GM23338 (cell line): ENCODE results near the gene IKBKE. TPM values are rescaled to one million over a fixed set of nuclear protein-coding genes. Genes with fewer than 3 reads are reported as not detected.

Source experiments
- ATAC-seq: fragments of 200-7000 bp; cut with Tn5 transposase; 3 replicates; pipeline ENCODE4 v1.9.1; 2020
- DNase-seq: peaks from one replicate; pipeline ENCODE4 v3.0.0-alpha.2; 2015; ENCODE audit warnings: low spot score
- H2AFZ ChIP-seq: fragments of 200-600 bp; sonication (generic); 2 replicates; pipeline ENCODE4 v1.8.0; 2016; ENCODE audit warnings: antibody characterized with exemption, mild to moderate bottlenecking, moderate library complexity
- H3F3A ChIP-seq: fragments of 200-600 bp; sonication (generic); replicated peaks from 2 replicates; pipeline ENCODE4 v1.8.0; 2017; ENCODE audit warnings: antibody characterized with exemption, mixed run types, low read depth
- H3K27ac ChIP-seq: fragments of 200-600 bp; sonication (generic); 2 replicates; pipeline ENCODE4 v1.6.1; 2016; ENCODE audit warnings: low read depth
- H3K27me3 ChIP-seq: fragments of 200-600 bp; sonication (generic); 2 replicates; pipeline ENCODE4 v1.8.0; 2016; ENCODE audit warnings: mild to moderate bottlenecking, mixed run types, moderate library complexity; ENCODE audit not compliant: insufficient read depth
- H3K36me3 ChIP-seq: fragments of 200-600 bp; sonication (generic); 2 replicates; pipeline ENCODE4 v1.8.0; 2016; ENCODE audit warnings: mild to moderate bottlenecking; ENCODE audit not compliant: insufficient read depth
- H3K4me1 ChIP-seq: fragments of 200-600 bp; sonication (generic); 2 replicates; pipeline ENCODE4 v1.8.0; 2016; ENCODE audit warnings: mild to moderate bottlenecking, moderate library complexity; ENCODE audit not compliant: insufficient read depth
- H3K4me2 ChIP-seq: fragments of 200-600 bp; sonication (generic); 2 replicates; pipeline ENCODE4 v1.7.1; 2017; ENCODE audit warnings: mixed run types
- H3K4me3 ChIP-seq: fragments of 200-600 bp; sonication (generic); 2 replicates; pipeline ENCODE4 v1.6.1; 2016; ENCODE audit warnings: mixed run types
- H3K79me2 ChIP-seq: fragments of 200-600 bp; sonication (generic); replicated peaks from 2 replicates; pipeline ENCODE4 v1.8.0; 2017; ENCODE audit warnings: mild to moderate bottlenecking; ENCODE audit not compliant: insufficient read depth
- H3K9me2 ChIP-seq: fragments of 200-600 bp; sonication (generic); 2 replicates; pipeline ENCODE4 v1.8.0; 2017; ENCODE audit not compliant: insufficient read depth
- H4K20me1 ChIP-seq: fragments of 200-600 bp; sonication (generic); replicated peaks from 2 replicates; pipeline ENCODE4 v1.8.0; 2017; ENCODE audit warnings: mild to moderate bottlenecking; ENCODE audit not compliant: insufficient read depth
- H3K27ac Mint-ChIP-seq: 2 replicates; pipeline ENCODE4 v1.8.0; 2020; ENCODE audit warnings: inconsistent platforms, mild to moderate bottlenecking, moderate library complexity, mixed read lengths
- H3K27me3 Mint-ChIP-seq: 3 replicates; pipeline ENCODE4 v1.8.0; 2022; ENCODE audit warnings: low read depth, mild to moderate bottlenecking, moderate library complexity, mixed read lengths, inconsistent platforms; ENCODE audit not compliant: insufficient read depth, poor library complexity
- H3K36me3 Mint-ChIP-seq: 3 replicates; pipeline ENCODE4 v1.8.0; 2021; ENCODE audit warnings: low read depth, mild to moderate bottlenecking, inconsistent platforms, moderate library complexity, mixed read lengths
- H3K4me1 Mint-ChIP-seq: 3 replicates; pipeline ENCODE4 v1.8.0; 2020; ENCODE audit warnings: mild to moderate bottlenecking, inconsistent platforms, mixed read lengths
- H3K4me3 Mint-ChIP-seq: 3 replicates; pipeline ENCODE4 v1.8.0; 2021; ENCODE audit warnings: moderate library complexity, mild to moderate bottlenecking, inconsistent platforms, mixed read lengths
- H3K9me3 Mint-ChIP-seq: 3 replicates; pipeline ENCODE4 v1.8.0; 2020; ENCODE audit warnings: moderate library complexity, mild to moderate bottlenecking, inconsistent platforms, mixed read lengths
- CREB1 ChIP-seq: fragments of 250-450 bp; sonication (Bioruptor Pico); IDR thresholded peaks from 2 replicates; pipeline ENCODE4 v1.5.0; 2020; ENCODE audit warnings: low read depth, mild to moderate bottlenecking, moderate library complexity
- EZH2 ChIP-seq: fragments of 200-600 bp; sonication (generic); IDR thresholded peaks from one replicate; pipeline ENCODE4 v1.8.0; 2017; ENCODE audit warnings: antibody characterized with exemption, mild to moderate bottlenecking, low read depth; ENCODE audit not compliant: unreplicated experiment
- EZH2phosphoT487 ChIP-seq: fragments of 200-600 bp; sonication (generic); IDR thresholded peaks from one replicate; pipeline ENCODE4 v1.8.1; 2018; ENCODE audit warnings: antibody characterized with exemption; ENCODE audit not compliant: unreplicated experiment
- JUNB ChIP-seq: IDR thresholded peaks from one replicate; pipeline ENCODE4 v1.6.1; 2016; ENCODE audit warnings: antibody characterized with exemption; ENCODE audit not compliant: unreplicated experiment
- NANOG ChIP-seq: IDR thresholded peaks from 2 replicates; pipeline ENCODE4 v1.6.1; 2016; ENCODE audit warnings: antibody characterized with exemption, borderline replicate concordance
- POLR2AphosphoS5 ChIP-seq: IDR thresholded peaks from 2 replicates; pipeline ENCODE4 v1.6.1; 2016; ENCODE audit warnings: antibody characterized with exemption, low read depth
- REST ChIP-seq: IDR thresholded peaks from one replicate; pipeline ENCODE4 v1.6.1; 2018; ENCODE audit warnings: antibody characterized with exemption; ENCODE audit not compliant: unreplicated experiment
- STAT1 ChIP-seq: IDR thresholded peaks from one replicate; pipeline ENCODE4 v1.6.1; 2016; ENCODE audit warnings: antibody characterized with exemption; ENCODE audit not compliant: unreplicated experiment
- ZNF114 ChIP-seq: fragments of 250-450 bp; sonication (Bioruptor Pico); IDR thresholded peaks from 2 replicates; pipeline ENCODE4 v1.5.0; 2020; ENCODE audit warnings: mild to moderate bottlenecking, moderate library complexity
- ZNF331 ChIP-seq: fragments of 250-450 bp; sonication (Bioruptor Pico); IDR thresholded peaks from 2 replicates; pipeline ENCODE4 v1.5.0; 2020; ENCODE audit warnings: low read depth, mild to moderate bottlenecking, moderate library complexity
- ZNF462 ChIP-seq: fragments of 250-450 bp; sonication (Bioruptor Pico); IDR thresholded peaks from 2 replicates; pipeline ENCODE4 v1.5.0; 2020; ENCODE audit warnings: mild to moderate bottlenecking, moderate library complexity
- polyA plus RNA-seq: library from polyadenylated mRNA; unstranded; fragments of >200 nt; fragmentation: Nextera tagmentation; extraction: Ambion mirVana; gene quantifications from 2 replicates; pipeline ENCODE4 v1.2.1, GENCODE V29; 2016
- total RNA-seq: library from RNA; depleted of rRNA; stranded (reverse); fragments of >200 nt; shearing (Covaris generic); gene quantifications from 2 replicates; pipeline ENCODE4 v1.2.3, GENCODE V29; 2014
- TF ChIP-seq, protein P1 (sequence below), 2 experiments: fragments of 200-600 bp in 1 of 2; sonication (generic) in 1 of 2; conservative IDR thresholded peaks; 2 replicates each; pipeline versions ENCODE4 v1.5.1 to v1.6.1; 2016 to 2017; ENCODE audit warnings: antibody characterized with exemption in 2 of 2, low read depth in 2 of 2, mild to moderate bottlenecking in 2 of 2, moderate library complexity in 1 of 2
- TF ChIP-seq, protein P2 (sequence below): IDR thresholded peaks from 2 replicates; pipeline ENCODE4 v1.6.1; 2016; ENCODE audit warnings: antibody characterized with exemption

Gene IKBKE
- total and polyA plus RNA-seq, 2 experiments from 2014 or later = 4.8 to 11.1 TPM

- no peaks in the 10 kb centered on the region for H3K9me2 ChIP-seq
- H3K36me3 ChIP-seq = no peaks in the 10 kb centered on the region
- no peak overlapping the region for H3K27ac Mint-ChIP-seq
- ATAC-seq (no peak), DNase-seq (no peak)
- H3K4me1 ChIP-seq = peaks cover 3% of the 10 kb centered on the region; the same call in 1 of the 2 replicates
- peaks cover 7% of the 10 kb centered on the region; the same call in 2 of the 3 replicates for H3K4me1 Mint-ChIP-seq
- H3K27ac ChIP-seq = no peak overlapping the region
- TF ChIP-seq EZH2phosphoT487 (no peak), STAT1 (no peak), CREB1 (CRISPR knock-in tag) (no peak), NANOG (no peak), ZNF114 (CRISPR knock-in tag) (no peak), POLR2AphosphoS5 (no peak), REST (no peak), ZNF462 (CRISPR knock-in tag) (no peak), JUNB (no peak), ZNF331 (CRISPR knock-in tag) (no peak), EZH2 (no peak)
- TF ChIP-seq, protein P1, sequence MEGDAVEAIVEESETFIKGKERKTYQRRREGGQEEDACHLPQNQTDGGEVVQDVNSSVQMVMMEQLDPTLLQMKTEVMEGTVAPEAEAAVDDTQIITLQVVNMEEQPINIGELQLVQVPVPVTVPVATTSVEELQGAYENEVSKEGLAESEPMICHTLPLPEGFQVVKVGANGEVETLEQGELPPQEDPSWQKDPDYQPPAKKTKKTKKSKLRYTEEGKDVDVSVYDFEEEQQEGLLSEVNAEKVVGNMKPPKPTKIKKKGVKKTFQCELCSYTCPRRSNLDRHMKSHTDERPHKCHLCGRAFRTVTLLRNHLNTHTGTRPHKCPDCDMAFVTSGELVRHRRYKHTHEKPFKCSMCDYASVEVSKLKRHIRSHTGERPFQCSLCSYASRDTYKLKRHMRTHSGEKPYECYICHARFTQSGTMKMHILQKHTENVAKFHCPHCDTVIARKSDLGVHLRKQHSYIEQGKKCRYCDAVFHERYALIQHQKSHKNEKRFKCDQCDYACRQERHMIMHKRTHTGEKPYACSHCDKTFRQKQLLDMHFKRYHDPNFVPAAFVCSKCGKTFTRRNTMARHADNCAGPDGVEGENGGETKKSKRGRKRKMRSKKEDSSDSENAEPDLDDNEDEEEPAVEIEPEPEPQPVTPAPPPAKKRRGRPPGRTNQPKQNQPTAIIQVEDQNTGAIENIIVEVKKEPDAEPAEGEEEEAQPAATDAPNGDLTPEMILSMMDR (conservative IDR thresholded peaks at IDR 0.05; ENCODE audit: low read depth in 2 of 2) = no peak
- TF ChIP-seq, protein P2, sequence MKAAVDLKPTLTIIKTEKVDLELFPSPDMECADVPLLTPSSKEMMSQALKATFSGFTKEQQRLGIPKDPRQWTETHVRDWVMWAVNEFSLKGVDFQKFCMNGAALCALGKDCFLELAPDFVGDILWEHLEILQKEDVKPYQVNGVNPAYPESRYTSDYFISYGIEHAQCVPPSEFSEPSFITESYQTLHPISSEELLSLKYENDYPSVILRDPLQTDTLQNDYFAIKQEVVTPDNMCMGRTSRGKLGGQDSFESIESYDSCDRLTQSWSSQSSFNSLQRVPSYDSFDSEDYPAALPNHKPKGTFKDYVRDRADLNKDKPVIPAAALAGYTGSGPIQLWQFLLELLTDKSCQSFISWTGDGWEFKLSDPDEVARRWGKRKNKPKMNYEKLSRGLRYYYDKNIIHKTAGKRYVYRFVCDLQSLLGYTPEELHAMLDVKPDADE = no peak
- H3K79me2 ChIP-seq = no peaks in the 10 kb centered on the region
- no peaks in the 10 kb centered on the region for H4K20me1 ChIP-seq
- no peaks in the 10 kb centered on the region for H3K36me3 Mint-ChIP-seq
- no peaks in the 10 kb centered on the region for H3K27me3 ChIP-seq
- no peak overlapping the region for H2AFZ ChIP-seq
- H3K4me3 Mint-ChIP-seq = no peak overlapping the region
- H3K4me3 ChIP-seq = no peak overlapping the region
- no peaks in the 10 kb centered on the region for H3K9me3 Mint-ChIP-seq
- no peak overlapping the region for H3K4me2 ChIP-seq
- peaks cover 4% of the 10 kb centered on the region for H3K27me3 Mint-ChIP-seq
- no peaks in the 10 kb centered on the region for H3F3A ChIP-seq
Measured at GRCh38 chr1:206534552-206534951, 64.3 kb downstream of the IKBKE start.
